Stimulated activated naive CD8-positive, alpha-beta T cell treated with anti-CD3 and anti-CD28 coated beads, Interleukin-15, Interleukin-2, amounts not matched to agents 100 ng/mL and 50 ng/mL, for 24 hours (primary cell): Measurements from ENCODE around the gene CDC42EP2.
A peak's percentile ranks its signal among the peaks of the same experiment; 100 is the strongest.
"Not testable (repeated sequence)": the region's sequence is repeated elsewhere in the genome, so short reads cannot be mapped to it uniquely, and the experiment has no call there.

Experiments used
- H3K27ac Mint-ChIP-seq: one replicate; pipeline ENCODE4 v1.8.0; 2021; ENCODE audit warnings: mild to moderate bottlenecking, mixed read lengths
- H3K27me3 Mint-ChIP-seq: one replicate; pipeline ENCODE4 v1.8.0; 2021; ENCODE audit warnings: mixed read lengths
- H3K36me3 Mint-ChIP-seq: one replicate; pipeline ENCODE4 v1.8.0; 2021; ENCODE audit warnings: low read depth, mixed read lengths
- H3K4me1 Mint-ChIP-seq: one replicate; pipeline ENCODE4 v1.8.0; 2021; ENCODE audit warnings: low read depth, mixed read lengths
- H3K4me3 Mint-ChIP-seq: one replicate; pipeline ENCODE4 v1.8.0; 2021; ENCODE audit warnings: mild to moderate bottlenecking, mixed read lengths
- H3K9me3 Mint-ChIP-seq: one replicate; pipeline ENCODE4 v1.8.0; 2021; ENCODE audit warnings: mixed read lengths

Gene CDC42EP2

GRCh38 chr11:65323813-65324212 lies 9.1 kb downstream of the CDC42EP2 start:
- Mint-ChIP-seq H3K4me3 (no peak overlapping the region), H3K27ac (no peak overlapping the region), H3K27me3 (no peaks in the 10 kb centered on the region), H3K4me1 (no peaks in the 10 kb centered on the region), H3K36me3 (no peaks in the 10 kb centered on the region), H3K9me3 (no peaks in the 10 kb centered on the region)

GRCh38 chr11:65325435-65325834 lies 10.8 kb downstream of the CDC42EP2 start:
- H3K36me3 Mint-ChIP-seq, result no peaks in the 10 kb centered on the region
- H3K4me3 Mint-ChIP-seq, result no peak overlapping the region
- H3K4me1 Mint-ChIP-seq, result peaks cover 10% of the 10 kb centered on the region
- no peak overlapping the region for H3K27ac Mint-ChIP-seq
- no peaks in the 10 kb centered on the region for H3K9me3 Mint-ChIP-seq
- no peaks in the 10 kb centered on the region for H3K27me3 Mint-ChIP-seq

- peaks cover 10% of the 10 kb centered on the region for H3K4me1 Mint-ChIP-seq
- no peaks in the 10 kb centered on the region for H3K27me3 Mint-ChIP-seq
- no peak overlapping the region for H3K27ac Mint-ChIP-seq
- no peak overlapping the region for H3K4me3 Mint-ChIP-seq
- no peaks in the 10 kb centered on the region for H3K9me3 Mint-ChIP-seq
- H3K36me3 Mint-ChIP-seq, result no peaks in the 10 kb centered on the region
These were observed 12.4 kb downstream of the CDC42EP2 start for GRCh38 chr11:65327021-65327420.

- Mint-ChIP-seq H3K9me3 (no peaks in the 10 kb centered on the region), H3K36me3 (no peaks in the 10 kb centered on the region), H3K4me1 (peaks cover 16% of the 10 kb centered on the region), H3K27me3 (no peaks in the 10 kb centered on the region), H3K27ac (peak overlapping the region; percentile 77), H3K4me3 (peak overlapping the region; percentile 37)
These were observed 14.8 kb downstream of the CDC42EP2 start for GRCh38 chr11:65329478-65329877.

GRCh38 chr11:65329944-65330403 lies 15.3 kb downstream of the CDC42EP2 start:
- Mint-ChIP-seq H3K4me3 (peak overlapping the region; percentile 37), H3K9me3 (no peaks in the 10 kb centered on the region), H3K27me3 (no peaks in the 10 kb centered on the region), H3K36me3 (no peaks in the 10 kb centered on the region), H3K27ac (peak overlapping the region; percentile 77), H3K4me1 (peaks cover 21% of the 10 kb centered on the region)

GRCh38 chr11:65330544-65330943 lies 15.9 kb downstream of the CDC42EP2 start:
- peaks cover 4% of the 10 kb centered on the region for H3K36me3 Mint-ChIP-seq
- H3K4me1 Mint-ChIP-seq, result peaks cover 27% of the 10 kb centered on the region
- H3K9me3 Mint-ChIP-seq, result no peaks in the 10 kb centered on the region
- H3K4me3 Mint-ChIP-seq, result no peak overlapping the region
- no peaks in the 10 kb centered on the region for H3K27me3 Mint-ChIP-seq
- H3K27ac Mint-ChIP-seq, result no peak overlapping the region

- not testable (repeated sequence) for H3K9me3 Mint-ChIP-seq, H3K27ac Mint-ChIP-seq, H3K27me3 Mint-ChIP-seq, H3K4me3 Mint-ChIP-seq, H3K36me3 Mint-ChIP-seq
- peaks cover 37% of the 10 kb centered on the region for H3K4me1 Mint-ChIP-seq
These were observed 17.9 kb downstream of the CDC42EP2 start for GRCh38 chr11:65332591-65332990.

- no peaks in the 10 kb centered on the region for H3K9me3 Mint-ChIP-seq
- peak overlapping the region; percentile 92 for H3K4me3 Mint-ChIP-seq
- no peaks in the 10 kb centered on the region for H3K27me3 Mint-ChIP-seq
- H3K4me1 Mint-ChIP-seq, result peaks cover 46% of the 10 kb centered on the region
- peaks cover 13% of the 10 kb centered on the region for H3K36me3 Mint-ChIP-seq
- peak overlapping the region; percentile 81 for H3K27ac Mint-ChIP-seq
These were observed 20.1 kb downstream of the CDC42EP2 start for GRCh38 chr11:65334696-65335295.

- no peaks in the 10 kb centered on the region for H3K27me3 Mint-ChIP-seq
- H3K36me3 Mint-ChIP-seq, result peaks cover 30% of the 10 kb centered on the region
- H3K4me1 Mint-ChIP-seq, result peaks cover 38% of the 10 kb centered on the region
- no peak overlapping the region for H3K4me3 Mint-ChIP-seq
- no peak overlapping the region for H3K27ac Mint-ChIP-seq
- no peaks in the 10 kb centered on the region for H3K9me3 Mint-ChIP-seq
These were observed 24.0 kb downstream of the CDC42EP2 start for GRCh38 chr11:65338676-65339075.

GRCh38 chr11:65340226-65340625 lies 25.6 kb downstream of the CDC42EP2 start:
- H3K27ac Mint-ChIP-seq, result no peak overlapping the region

GRCh38 chr11:65341856-65342255 lies 27.2 kb downstream of the CDC42EP2 start:
- Mint-ChIP-seq H3K27ac (peak overlapping the region; percentile 34), H3K36me3 (peaks cover 49% of the 10 kb centered on the region), H3K4me3 (no peak overlapping the region), H3K4me1 (peaks cover 14% of the 10 kb centered on the region), H3K27me3 (no peaks in the 10 kb centered on the region), H3K9me3 (no peaks in the 10 kb centered on the region)

More at GRCh38 chr11:65340226-65340625, 25.6 kb downstream of the CDC42EP2 start:
- no peaks in the 10 kb centered on the region for H3K9me3 Mint-ChIP-seq
- H3K36me3 Mint-ChIP-seq, result peaks cover 39% of the 10 kb centered on the region
- no peaks in the 10 kb centered on the region for H3K27me3 Mint-ChIP-seq
- peaks cover 27% of the 10 kb centered on the region for H3K4me1 Mint-ChIP-seq
- no peak overlapping the region for H3K4me3 Mint-ChIP-seq

- Mint-ChIP-seq H3K36me3 (peaks cover 33% of the 10 kb centered on the region), H3K27me3 (no peaks in the 10 kb centered on the region), H3K4me3 (no peak overlapping the region), H3K27ac (peak overlapping the region; percentile 46), H3K9me3 (no peaks in the 10 kb centered on the region), H3K4me1 (peaks cover 15% of the 10 kb centered on the region)
These were observed 36.8 kb downstream of the CDC42EP2 start for GRCh38 chr11:65351511-65351910.

- peaks cover 15% of the 10 kb centered on the region for H3K4me1 Mint-ChIP-seq
- no peak overlapping the region for H3K27ac Mint-ChIP-seq
- no peaks in the 10 kb centered on the region for H3K27me3 Mint-ChIP-seq
- H3K4me3 Mint-ChIP-seq, result no peak overlapping the region
- H3K9me3 Mint-ChIP-seq, result no peaks in the 10 kb centered on the region
- peaks cover 30% of the 10 kb centered on the region for H3K36me3 Mint-ChIP-seq
These were observed 38.1 kb downstream of the CDC42EP2 start for GRCh38 chr11:65352783-65353182.

- Mint-ChIP-seq H3K27me3 (no peaks in the 10 kb centered on the region), H3K9me3 (no peaks in the 10 kb centered on the region), H3K4me3 (no peak overlapping the region), H3K27ac (no peak overlapping the region), H3K4me1 (peaks cover 15% of the 10 kb centered on the region), H3K36me3 (peaks cover 30% of the 10 kb centered on the region)
These were observed 38.7 kb downstream of the CDC42EP2 start for GRCh38 chr11:65353376-65353775.

- Mint-ChIP-seq H3K27ac (no peak overlapping the region), H3K4me1 (peaks cover 15% of the 10 kb centered on the region), H3K36me3 (peaks cover 26% of the 10 kb centered on the region), H3K9me3 (no peaks in the 10 kb centered on the region), H3K4me3 (peak overlapping the region; percentile 30), H3K27me3 (no peaks in the 10 kb centered on the region)
These were observed 39.2 kb downstream of the CDC42EP2 start for GRCh38 chr11:65353900-65354264.
